Measurements from ENCODE around the gene C16orf92.
A peak's percentile ranks its signal among the peaks of the same experiment; 100 is the strongest.

DNA sequence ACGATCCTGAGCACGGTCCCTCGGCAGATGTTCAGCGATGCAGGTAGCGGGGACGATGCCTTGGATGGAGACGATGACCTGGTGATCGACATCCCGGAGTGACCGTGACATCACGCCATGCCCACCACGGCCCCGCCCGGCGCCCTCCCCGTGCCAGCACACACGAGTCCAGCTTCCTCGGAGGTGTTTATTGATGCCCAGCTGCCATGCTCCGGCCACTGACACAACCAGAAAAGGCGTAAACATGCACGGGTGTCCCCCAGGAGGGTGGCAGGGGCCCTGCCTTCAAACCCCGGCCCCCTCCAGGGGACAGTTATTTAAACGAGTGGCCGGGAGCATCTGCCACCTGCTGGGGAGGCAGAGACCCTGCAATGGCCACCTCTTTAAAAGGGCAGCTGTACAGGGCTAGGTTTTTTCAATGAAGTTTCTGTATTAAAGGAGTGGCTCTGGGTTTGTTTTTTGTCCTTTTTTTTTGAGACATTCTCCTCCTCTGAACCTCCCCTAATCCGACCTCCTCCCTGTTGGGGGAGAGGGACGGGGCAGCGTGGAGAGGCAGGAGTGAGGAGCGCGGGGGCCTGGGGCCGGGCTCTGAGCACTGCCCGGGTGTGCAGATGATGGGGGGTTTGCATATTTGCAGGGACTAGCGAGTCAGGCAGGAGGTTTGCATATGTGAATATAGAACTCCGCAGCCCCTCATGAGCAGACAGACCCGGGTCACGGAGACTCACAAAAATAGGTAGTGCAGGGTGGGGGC is 17.5 kb upstream of the C16orf92 start:
- TF ChIP-seq, protein P1, sequence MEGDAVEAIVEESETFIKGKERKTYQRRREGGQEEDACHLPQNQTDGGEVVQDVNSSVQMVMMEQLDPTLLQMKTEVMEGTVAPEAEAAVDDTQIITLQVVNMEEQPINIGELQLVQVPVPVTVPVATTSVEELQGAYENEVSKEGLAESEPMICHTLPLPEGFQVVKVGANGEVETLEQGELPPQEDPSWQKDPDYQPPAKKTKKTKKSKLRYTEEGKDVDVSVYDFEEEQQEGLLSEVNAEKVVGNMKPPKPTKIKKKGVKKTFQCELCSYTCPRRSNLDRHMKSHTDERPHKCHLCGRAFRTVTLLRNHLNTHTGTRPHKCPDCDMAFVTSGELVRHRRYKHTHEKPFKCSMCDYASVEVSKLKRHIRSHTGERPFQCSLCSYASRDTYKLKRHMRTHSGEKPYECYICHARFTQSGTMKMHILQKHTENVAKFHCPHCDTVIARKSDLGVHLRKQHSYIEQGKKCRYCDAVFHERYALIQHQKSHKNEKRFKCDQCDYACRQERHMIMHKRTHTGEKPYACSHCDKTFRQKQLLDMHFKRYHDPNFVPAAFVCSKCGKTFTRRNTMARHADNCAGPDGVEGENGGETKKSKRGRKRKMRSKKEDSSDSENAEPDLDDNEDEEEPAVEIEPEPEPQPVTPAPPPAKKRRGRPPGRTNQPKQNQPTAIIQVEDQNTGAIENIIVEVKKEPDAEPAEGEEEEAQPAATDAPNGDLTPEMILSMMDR (IDR thresholded peaks at IDR 0.05; ENCODE audit: insufficient read depth, low read length, poor library complexity, severe bottlenecking) = peak; percentile 85
- TF ChIP-seq EZH2phosphoT487 (conservative IDR thresholded peaks at IDR 0.05; ENCODE audit: low read length) = no peak
